ENCODE results near the gene MGAT3.

MGAT3 gene

DNA sequence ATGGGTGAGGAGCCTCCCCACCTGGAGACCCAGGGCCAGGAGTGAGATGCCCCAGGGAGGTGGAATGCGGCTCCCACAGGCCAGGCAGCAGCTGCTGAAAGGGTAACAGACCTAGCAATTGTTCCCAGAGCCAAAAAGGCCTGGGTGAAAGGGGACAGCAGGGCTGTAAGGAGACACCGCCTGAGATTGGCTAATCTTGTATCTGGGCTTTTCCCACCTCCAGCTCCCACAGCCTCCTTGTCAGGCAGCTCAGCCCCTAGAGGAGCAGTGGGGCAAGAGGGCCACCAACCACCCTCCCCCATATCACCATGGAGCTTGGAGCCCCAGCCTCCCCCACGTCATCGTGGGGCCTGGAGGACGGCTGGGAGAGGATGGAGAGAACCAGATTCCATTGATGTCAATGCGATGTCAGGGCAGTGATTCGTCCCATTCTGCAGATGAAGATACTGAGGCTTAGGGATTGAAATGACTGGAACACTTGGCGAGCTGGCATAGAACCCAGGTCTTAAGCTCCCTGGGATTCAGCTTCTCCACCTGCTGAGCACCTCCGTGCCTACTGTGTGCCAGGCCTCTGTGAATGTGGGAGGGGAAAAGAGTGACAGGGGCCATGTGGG is 2.9 kb upstream of the MGAT3 start:
- DNase-seq = no peak

DNA sequence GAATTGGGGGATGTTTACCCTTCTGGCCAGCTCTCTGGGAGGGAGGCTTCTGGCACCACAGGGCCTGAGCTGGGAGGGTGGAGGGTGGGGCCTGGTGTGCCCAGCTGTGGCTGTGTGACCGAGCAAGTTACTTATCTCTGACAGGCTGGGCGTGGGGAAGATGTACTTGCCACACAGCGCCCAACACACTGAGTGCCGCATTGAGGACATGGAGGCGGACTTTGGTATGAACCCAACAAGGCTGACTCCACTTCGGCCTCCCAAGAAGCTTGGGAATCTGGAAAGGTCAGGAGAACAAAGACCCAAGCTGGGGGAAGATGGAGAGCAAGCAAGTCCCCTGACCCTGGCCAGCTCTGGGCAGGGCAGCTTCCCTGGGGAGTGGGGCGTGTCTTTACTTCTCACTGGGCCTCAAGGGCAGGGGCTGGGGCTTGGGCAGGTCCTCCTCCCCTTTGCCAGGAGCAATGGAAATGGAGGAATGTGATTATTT is 2.4 kb upstream of the MGAT3 start:
- DNase-seq = no peak

GRCh38 chr22:39457198-39457555 is 365 bp downstream of the MGAT3 start:
- DNase-seq = no peak

GRCh38 chr22:39457556-39458443 is 988 bp downstream of the MGAT3 start:
- DNase-seq = peak; percentile 29

DNA sequence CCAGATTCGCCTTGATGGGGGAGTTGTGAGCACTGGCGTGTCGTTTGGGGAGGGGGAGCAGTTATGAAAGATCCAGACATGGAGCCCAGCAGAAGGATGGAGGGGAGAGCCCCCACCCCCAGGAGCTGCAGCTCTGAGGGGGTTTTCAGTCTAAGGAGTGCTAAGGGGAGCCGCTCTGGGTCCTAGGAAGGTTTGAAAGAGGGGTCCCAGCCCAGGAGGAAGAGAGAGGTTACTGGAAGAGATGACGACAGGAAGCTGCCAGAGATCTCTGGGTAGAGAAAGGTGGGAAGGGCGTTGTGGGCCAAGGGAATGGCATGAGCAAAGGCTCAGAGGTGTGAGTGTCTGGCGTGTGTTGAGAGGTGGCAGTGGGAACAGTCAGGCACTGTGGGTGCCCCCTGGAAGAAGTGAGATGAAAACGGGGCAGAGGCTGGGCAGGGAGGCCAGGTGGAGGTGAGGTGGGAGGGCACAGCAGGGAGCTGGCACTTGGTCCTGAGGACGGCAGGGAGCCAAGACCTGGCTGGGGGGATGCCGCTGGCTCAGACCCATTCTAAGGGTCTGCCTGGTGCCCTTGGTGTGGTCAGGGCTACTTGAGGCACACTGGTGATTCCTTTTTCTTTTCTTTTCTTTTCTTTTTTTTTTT is 1.8 kb downstream of the MGAT3 start:
- DNase-seq = no peak

GRCh38 chr22:39459681-39460080 is 2.9 kb downstream of the MGAT3 start:
- no peak for DNase-seq

- DNase-seq = no peak
These were observed 5.8 kb downstream of the MGAT3 start for GRCh38 chr22:39462443-39463221.

DNA sequence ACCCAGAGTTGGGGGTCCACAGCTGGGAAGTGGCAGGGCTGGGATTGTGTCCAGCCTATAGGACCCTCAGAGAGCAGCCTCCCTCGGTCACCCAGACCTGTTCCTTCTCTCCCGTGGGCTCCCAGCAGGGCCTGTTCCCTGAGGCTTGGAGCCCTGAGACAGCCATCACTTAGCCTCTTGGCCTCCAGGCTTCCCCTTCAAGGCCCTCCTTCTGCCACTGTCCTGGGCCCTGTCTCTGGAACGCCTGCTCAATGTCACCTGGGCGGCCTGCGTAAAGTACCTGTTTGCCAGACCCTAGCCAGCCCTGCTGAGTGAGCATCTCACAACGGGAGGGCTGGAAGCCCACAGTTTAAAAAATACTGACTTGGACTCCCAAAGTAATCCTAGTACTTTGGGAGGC is 6.5 kb downstream of the MGAT3 start:
- DNase-seq = no peak

DNA sequence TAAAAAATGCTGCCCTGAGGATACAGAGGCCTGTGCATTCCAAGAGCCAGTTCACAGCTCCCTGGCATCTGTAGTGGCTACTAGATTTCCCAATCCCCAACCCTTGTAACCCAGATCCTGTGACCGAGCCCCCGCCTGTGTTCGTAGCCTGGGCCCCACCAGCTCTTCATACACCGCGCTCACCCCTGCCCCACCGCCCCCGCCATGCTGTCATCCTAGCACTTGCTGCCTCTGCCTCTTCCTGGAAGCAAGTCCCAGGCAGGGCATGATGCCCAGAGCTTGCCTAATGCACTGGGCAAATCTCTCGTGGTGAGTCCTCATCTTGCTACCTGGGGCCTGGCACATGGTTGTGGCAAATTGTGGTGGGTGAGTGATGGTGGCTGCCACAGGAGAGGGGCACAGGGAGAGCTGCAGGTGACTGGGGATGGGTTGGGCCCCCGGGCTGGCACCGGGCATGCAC is 7.1 kb downstream of the MGAT3 start:
- no peak for DNase-seq

DNA sequence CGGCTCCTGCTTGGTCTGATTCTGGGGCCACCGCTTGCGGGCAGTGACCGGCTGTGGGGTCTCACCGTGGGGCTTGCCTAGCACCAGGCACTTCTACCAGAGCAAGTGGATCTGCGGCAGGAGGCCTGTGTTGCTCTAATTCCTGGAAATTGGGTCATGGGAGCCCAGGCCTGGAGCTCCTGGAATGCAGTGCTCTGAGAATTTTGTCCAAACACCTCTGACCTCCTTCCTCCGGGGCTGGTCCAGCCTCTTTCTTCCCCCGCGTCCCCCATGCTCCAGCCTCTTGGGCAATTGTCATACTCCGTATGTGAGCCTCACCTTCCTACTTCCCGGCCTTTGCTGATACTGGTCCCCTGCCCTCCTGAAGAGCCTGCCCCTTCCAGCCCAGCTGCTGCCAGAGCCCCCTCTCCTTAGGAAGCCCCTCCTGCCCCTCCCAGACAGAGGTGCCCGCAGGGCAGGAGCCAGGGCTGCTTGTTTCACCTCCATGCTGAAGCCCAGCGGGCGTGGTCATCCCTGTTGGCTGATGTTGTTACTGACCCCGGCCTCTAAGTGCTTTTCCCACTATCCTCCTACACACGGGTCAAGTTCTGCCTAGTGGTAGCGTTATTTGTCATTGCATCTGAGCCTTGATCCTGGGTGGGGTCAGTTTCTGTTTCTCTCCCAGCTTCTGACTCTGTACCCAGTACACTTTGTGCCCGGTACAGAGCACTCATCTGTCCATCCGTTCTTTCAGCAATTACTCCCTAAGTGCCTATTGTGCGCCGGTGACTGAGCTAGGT is 9.6 kb downstream of the MGAT3 start:
- DNase-seq = no peak

DNA sequence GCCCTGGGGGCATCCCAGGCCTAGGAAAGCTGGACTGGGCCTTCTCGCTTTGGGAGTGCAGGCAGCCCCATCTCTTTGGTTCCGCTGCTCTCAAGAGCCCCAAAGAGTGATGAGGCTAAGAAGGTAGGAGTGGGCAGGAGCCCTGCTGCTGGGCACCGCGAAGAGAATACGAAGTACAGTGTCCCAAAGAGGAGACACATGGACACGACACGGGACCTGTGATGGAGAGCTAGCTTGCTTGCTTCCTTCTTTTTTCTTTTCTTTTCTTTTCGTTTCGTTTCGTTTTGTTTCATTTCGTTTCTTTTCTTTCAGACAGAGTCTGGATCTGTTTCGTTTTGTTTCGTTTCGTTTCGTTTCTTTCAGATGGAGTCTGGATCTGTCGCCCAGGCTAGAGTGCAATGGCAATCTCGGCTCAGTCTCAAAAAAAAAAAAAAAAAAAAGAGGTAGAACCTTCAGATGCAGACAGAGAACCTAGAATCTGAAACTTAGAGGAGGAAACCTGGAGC is 10.6 kb downstream of the MGAT3 start:
- no peak for DNase-seq

- no peak for DNase-seq
These were observed 11.9 kb downstream of the MGAT3 start for GRCh38 chr22:39468487-39469325.

GRCh38 chr22:39469326-39469680 is 12.5 kb downstream of the MGAT3 start:
- DNase-seq = no peak

- no peak for DNase-seq
These were observed 13.1 kb downstream of the MGAT3 start for GRCh38 chr22:39469681-39470450.

GRCh38 chr22:39470451-39471291 is 13.9 kb downstream of the MGAT3 start:
- no peak for DNase-seq

- DNase-seq = no peak
These were observed 14.7 kb downstream of the MGAT3 start for GRCh38 chr22:39471381-39472141.

- DNase-seq = no peak
These were observed 16.1 kb downstream of the MGAT3 start for GRCh38 chr22:39472570-39473556.
